Measurements from ENCODE around the gene CYP2E1.
A peak's percentile ranks its signal among the peaks of the same experiment; 100 is the strongest.
"Not testable (repeated sequence)": the region's sequence is repeated elsewhere in the genome, so short reads cannot be mapped to it uniquely, and the experiment has no call there.

Gene CYP2E1

GRCh38 chr10:133528845-133529575 is 1.8 kb downstream of the CYP2E1 start:
- peak in 1 of 2 experiments; percentile 37 for DNase-seq

DNA sequence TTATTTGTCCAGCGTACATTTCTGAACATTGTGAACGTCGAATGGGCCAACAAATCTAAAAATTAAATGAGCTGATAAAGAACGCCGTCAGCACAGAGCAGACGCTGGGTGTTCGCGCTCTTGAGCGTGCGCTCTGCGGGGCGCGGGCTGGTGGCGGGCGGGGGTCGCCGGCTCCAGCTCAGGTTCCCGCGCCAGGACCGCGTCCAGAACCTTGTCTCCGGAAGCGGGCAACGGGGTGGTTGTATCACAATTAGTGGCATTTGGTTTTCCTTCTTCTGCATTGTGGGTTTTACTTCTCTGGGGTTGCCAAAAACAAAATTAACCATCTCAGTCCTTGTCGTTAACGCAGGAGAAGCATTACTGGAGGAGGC is 2.4 kb downstream of the CYP2E1 start:
- no peak for DNase-seq

GRCh38 chr10:133530506-133530905 is 3.3 kb downstream of the CYP2E1 start:
- DNase-seq: no peak

DNA sequence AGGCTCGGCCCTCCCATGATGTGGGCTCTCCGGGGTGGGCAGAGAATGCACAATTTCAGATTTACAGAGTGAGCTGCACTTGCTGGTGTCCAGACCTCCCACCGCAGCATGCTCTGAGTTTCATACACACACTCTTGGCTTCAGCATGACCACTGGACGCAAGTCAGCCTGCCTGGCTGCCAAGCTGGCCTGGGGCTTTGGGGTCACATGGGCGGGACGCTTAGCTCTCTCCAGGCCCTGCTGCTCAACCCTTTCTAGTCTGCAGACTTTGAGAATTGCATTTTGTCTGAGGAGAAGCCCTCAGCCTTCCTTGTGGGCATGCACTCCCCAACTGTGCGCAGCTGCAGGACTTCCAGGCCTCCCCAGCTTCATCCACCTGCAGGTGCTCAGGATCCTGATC is 5.7 kb downstream of the CYP2E1 start:
- no peak for DNase-seq

- no peak for DNase-seq
Observed at GRCh38 chr10:133534417-133534816, 7.3 kb downstream of the CYP2E1 start.

GRCh38 chr10:133536198-133536597 is 9.0 kb downstream of the CYP2E1 start:
- DNase-seq: no peak

GRCh38 chr10:133537546-133538545 is 10.7 kb downstream of the CYP2E1 start:
- no peak for DNase-seq

GRCh38 chr10:133541441-133541975 is 14.3 kb downstream of the CYP2E1 start:
- DNase-seq: not testable (repeated sequence)

- DNase-seq: no peak
Observed at GRCh38 chr10:133544506-133544905, 17.3 kb downstream of the CYP2E1 start.

- no peak for DNase-seq
Observed at GRCh38 chr10:133554600-133554999, 27.4 kb downstream of the CYP2E1 start.

DNA sequence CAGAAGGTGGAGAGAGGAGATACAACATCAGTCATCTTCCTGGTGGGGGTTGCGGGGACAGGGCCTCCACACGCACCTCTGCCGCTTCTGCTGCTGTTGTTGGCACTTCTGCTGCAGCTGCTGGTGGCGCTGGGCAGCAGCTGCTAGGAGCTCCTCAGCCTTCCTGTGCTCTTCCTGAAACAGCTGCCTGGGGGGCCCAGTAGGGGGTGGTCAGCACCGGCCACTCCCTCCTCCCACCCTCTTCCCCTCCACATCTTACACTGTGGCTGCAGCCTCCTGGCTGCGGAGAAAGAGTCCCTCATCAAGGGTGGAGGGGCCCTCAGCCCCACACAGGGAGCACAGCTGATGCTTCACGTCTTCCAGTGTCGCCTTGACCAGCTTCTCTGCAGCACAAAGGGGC is 28.4 kb downstream of the CYP2E1 start:
- DNase-seq: no peak

DNA sequence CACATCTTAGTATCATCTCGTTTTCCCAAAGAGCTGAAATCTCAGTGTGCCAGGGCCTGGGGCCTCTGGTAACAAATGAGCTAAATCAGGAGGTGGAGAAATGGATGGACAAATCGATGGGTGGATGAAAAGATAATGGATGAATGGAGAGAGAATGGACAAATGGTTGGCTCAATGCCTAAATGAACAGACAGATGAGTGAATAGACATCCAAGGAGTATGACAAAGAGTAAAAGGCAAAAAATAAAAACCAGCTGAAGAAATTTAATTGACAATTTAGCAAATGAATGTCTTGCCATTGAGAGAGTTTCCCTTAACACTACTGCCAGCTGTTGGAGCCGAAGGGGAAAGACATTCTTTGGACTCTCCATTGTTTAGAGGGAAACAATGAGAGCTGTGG is 30.2 kb downstream of the CYP2E1 start:
- no peak for DNase-seq

DNA sequence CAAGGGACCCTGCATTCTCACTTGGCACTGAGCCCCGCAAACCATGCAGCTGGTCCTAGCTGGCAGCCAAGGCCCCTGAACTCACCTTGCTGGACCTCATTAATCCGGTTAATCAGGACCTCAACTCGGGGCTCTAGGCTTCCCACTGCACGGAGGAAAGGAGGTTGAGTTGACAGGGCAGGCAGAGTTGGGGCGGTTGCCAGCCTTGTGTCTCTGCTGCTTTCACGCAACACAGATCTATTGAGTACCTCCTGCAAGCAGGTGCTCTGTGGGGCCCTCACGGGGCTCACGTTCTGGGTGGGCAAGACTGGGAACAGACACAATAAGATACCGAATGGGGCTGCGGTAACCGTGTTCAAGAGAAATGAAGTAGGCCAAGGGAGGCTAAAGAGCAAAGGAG is 32.1 kb downstream of the CYP2E1 start:
- DNase-seq: no peak

DNA sequence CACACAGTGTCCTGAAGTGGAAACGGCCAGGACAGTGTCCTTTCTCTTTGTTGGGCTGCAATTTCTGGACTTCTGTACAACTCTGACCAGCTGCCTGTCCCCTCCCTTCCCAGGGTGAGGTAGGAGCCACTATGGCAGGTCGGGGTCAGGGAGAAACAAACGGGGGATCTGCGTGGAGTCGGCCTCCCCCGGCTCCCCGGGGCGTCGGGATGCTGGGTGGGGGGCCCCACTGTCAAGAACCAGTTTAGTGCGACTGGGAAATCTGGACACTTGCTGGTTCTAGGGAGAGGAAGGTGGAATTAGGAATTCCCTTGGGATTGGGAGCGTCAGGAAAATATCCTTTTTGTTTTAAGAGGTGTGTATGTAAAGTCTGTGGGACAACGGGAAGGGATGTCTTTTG is 37.7 kb downstream of the CYP2E1 start:
- no peak for DNase-seq

DNA sequence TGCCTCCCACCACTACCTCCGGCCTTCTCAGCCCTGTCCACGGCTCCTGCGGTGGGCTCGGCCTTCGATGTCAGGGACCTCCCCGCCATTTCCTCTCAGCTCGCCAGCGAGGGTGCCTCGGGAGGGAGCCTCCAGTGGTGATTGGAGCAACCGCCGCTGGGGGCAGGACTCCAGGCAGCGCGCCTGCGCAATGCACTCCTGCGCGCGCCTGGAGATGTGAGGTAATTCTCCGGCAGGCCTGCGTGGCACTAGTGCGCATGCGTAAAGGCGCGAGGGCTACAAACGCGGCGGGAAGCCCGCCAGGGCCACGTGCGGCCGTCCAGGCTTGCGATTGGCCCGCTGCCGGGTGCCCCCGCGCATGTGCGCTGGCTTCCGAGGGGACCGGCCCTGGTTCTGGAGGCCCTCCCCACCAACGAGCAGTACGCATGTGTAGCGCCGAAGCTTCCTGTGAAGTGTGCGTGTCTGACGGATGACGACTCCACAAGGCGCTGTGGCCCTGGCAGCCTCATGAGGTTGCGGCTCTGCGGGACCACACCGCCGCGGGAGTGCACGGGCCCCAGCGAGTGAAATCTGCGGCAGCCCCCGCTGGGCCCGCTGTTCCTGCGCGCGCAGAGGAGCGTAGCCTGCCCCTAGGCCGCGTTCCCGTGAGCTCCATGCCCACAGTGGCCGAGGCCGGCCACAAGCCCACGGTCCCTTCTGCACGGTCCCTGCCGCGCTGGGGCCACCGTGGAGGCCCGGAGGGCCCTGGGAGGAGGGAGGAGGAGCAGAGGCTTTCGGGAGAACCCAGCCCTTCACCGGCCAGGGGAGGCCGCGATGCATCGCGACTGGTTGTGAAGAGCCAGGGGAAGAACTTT is 38.5 kb downstream of the CYP2E1 start, which contains the start of gene SYCE1:
SYCE1 (minus strand) TSS at position 143 of the 854 bp plus-strand sequence; CDS start at position 89, 54 bp downstream.
- DNase-seq: no peak

DNA sequence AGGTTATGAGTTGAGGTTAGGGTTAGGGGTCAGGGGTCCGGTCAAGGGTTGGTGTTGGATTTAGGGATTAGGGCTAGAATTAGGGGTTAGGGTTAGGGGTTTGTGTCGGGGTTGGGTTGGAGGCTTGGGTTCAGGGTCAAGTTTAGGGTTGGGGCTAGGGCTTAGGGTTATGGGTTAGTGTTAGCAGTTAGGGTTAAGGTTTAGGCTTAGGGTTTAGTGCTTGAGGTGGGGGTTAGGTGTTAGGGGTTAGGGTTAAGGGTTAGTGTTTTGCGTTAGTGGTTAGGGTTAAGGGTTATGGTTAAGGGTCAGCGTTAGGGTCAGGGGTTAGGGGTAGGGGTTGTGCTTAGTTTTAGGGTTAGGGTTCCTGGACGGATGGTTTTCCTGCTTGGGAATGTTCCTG is 40.0 kb downstream of the CYP2E1 start:
- no peak for DNase-seq

DNA sequence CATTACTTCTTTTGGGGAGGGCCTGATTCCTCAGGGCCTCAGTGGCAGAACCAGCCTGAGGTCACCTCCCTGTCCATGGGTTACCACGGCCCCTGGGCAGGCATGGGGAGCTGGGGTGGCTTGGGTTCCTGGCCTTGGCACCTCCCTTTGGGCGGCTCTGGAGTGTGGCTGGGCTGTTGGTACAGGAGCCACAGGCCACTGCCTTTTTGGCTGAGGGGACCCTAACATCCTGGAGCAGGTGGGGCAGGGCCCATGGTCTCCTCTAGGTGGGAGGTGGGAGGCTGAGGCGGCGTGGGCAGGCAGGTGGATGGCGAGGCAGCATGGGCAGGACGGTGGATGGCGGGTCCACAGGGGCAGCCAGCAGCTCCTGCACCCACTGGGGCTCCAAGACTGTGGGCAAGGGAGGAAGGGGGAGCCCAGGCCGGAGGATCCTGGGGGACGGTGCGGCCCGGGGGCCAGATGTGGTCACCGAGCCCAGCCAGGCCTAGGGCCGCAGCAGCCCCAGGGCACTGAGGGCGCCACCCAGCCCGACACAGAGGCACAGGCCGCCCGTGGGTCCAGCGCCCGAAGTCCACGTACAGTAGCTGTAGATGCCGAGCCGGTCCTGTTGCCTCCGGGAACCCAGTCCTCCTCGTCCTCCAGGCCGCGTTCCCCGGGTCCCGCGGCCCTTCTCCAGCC is 40.6 kb downstream of the CYP2E1 start:
- no peak for DNase-seq

- DNase-seq: no peak
Observed at GRCh38 chr10:133568287-133568614, 41.1 kb downstream of the CYP2E1 start.

DNA sequence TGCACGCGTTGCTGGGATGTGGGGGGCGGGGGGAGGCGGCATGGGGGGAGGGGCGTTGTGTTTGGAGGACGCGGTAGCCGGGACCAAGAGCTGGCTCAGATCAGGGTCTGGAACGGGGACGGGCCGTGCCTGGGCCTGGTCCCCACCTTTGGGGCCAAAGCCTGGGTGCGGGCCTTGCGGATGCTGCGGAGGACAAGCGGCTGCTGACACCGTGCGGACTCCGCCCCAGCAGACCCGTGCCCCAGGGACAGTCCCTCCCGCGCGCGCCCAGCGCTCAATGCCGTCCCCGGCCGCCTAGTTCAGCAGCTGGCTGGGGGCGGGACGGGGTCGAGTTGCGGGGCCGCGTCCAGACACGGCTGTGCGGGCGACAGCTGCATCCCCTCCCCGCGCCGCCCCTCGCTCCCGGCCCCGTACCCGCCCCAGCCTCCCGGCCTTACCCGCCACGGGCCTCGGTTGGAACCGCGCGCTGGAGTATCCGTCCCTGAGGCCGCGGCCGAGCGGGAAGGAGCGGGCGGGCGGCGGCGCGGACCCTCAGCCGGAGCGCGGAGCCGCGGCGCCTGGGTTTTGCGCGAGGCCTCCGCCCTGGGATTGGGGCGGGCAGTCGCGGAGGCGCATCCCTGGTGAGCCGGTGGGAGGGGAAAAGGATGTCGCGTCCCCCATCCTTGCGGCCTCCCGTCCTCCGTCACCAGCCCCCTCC is 41.8 kb downstream of the CYP2E1 start:
- DNase-seq: not testable (repeated sequence)

GRCh38 chr10:133569801-133570200 is 42.6 kb downstream of the CYP2E1 start:
- DNase-seq: not testable (repeated sequence)

DNA sequence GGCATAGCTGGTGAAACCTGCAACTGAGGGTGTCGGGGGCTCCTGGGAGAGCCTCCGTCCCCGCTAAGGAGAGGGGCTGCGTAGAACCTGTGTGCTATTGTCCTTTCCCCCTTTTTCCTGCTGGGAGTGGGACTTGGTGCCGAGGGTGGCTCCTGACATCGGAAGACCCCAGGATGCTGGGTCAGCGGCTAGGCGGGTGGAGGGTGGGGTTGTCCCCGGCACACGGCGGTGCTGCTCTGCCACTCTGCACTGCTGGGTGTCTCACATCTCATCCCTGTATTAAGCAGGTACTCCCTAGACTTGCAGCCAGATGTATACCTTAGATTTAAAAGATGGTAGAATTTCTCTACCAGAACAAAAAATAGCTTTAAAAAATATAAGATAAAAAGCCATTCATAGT is 44.9 kb downstream of the CYP2E1 start:
- not testable (repeated sequence) for DNase-seq
